ENCODE data around the gene CD8B. TPM values are rescaled to one million over a fixed set of nuclear protein-coding genes. Genes with fewer than 3 reads are reported as not detected.
"Not testable (repeated sequence)": the region's sequence is repeated elsewhere in the genome, so short reads cannot be mapped to it uniquely, and the experiment has no call there.

CD8B gene
- total and polyA plus RNA-seq, 2 of the 8 experiments (the other 6 are each of a cell fraction or from before 2014, with no cell fraction given), result 0.35 to 0.63 TPM

DNA sequence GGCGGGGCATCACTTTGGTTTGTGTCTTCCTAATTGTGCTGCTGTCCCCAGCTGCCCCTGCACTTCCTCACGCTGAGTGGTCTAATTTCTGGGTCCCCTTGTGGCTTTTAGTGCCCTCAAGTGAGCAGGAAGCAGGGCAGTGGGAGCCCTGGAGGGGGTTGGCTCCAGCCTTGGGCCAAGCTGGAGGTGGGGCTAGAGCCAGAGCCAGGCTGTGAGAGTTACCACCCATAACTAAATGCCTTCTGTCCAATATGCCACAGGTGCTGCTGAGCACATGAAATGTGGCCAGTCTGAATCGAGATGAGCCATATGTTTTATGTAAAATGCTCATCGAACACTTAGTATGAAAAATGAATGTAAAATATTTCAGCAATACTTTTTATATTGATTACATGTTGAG lies 5.2 kb downstream of the CD8B start:
- H3K56ac ChIP-seq (replicated peaks; ENCODE audit: insufficient read length, low read depth, low read length); H4K5ac ChIP-seq (ENCODE audit: insufficient read length, low read depth, low read length); POLR2A ChIA-PET (ENCODE audit: partially characterized antibody); H3K27me3 ChIP-seq (replicated peaks in 1 of 4; ENCODE audit: control insufficient read depth in 3 of 4, extremely low read depth in 1 of 4, insufficient read depth in 3 of 4, low read length in 3 of 4); H3K4me2 ChIP-seq (ENCODE audit: insufficient read depth in 1 of 2, low read depth in 2 of 2, low read length in 2 of 2); H2BK12ac ChIP-seq (ENCODE audit: low read depth, low read length); H4K8ac ChIP-seq (ENCODE audit: extremely low read depth, insufficient read depth, low read length); H3K4me3 ChIP-seq (ENCODE audit: extremely low read depth in 1 of 4, insufficient read depth in 2 of 4, low read depth in 3 of 4, low read length in 4 of 4); H2AK5ac ChIP-seq (ENCODE audit: low read depth, low read length); H3K4ac ChIP-seq (replicated peaks; ENCODE audit: insufficient read length, low read depth, low read length); H2BK20ac ChIP-seq (ENCODE audit: low read length); H2AFZ ChIP-seq (ENCODE audit: low read length); H2BK5ac ChIP-seq (ENCODE audit: low read depth, low read length); CTCF ChIA-PET (ENCODE audit: partially characterized antibody); H4K20me1 ChIP-seq (replicated peaks in 1 of 2; ENCODE audit: control insufficient read depth in 1 of 2, insufficient read depth in 2 of 2, low read length in 2 of 2); H3K23me2 ChIP-seq (ENCODE audit: low read depth, low read length); H3K14ac ChIP-seq (ENCODE audit: insufficient read length); H2BK120ac ChIP-seq (replicated peaks; ENCODE audit: low read depth, low read length); H3K4me1 ChIP-seq (replicated peaks in 1 of 4; ENCODE audit: control insufficient read depth in 3 of 4, insufficient read depth in 4 of 4, low read length in 3 of 4); H3K36me3 ChIP-seq (ENCODE audit: control insufficient read depth in 2 of 4, insufficient read depth in 4 of 4, low read length in 3 of 4); H3K9ac ChIP-seq (replicated peaks in 1 of 4; ENCODE audit: extremely low read depth in 1 of 4, low read depth in 3 of 4, low read length in 3 of 4); H3K9me3 ChIP-seq (ENCODE audit: insufficient read depth in 2 of 2, low read depth in 1 of 2, low read length in 1 of 2); H3K18ac ChIP-seq (ENCODE audit: extremely low read depth, low read length); FAIRE-seq; H3K23ac ChIP-seq (ENCODE audit: insufficient read length); H3K27ac ChIP-seq (ENCODE audit: low read depth, low read length); H4K91ac ChIP-seq (replicated peaks; ENCODE audit: insufficient read length, low read length); H3K79me2 ChIP-seq (ENCODE audit: control insufficient read depth in 1 of 2, insufficient read depth in 2 of 2, low read length in 2 of 2); H2BK15ac ChIP-seq (ENCODE audit: low read length); H3K79me1 ChIP-seq (ENCODE audit: low read depth, low read length); DNase-seq (ENCODE audit: low read depth in 1 of 2, low spot score in 2 of 2): not testable (repeated sequence)
- WGBS, 2 experiments (ENCODE audit: extremely low coverage in 1 of 2, insufficient coverage in 1 of 2, insufficient read length in 1 of 2, insufficient replicate concordance in 2 of 2, low coverage in 1 of 2, low lambda C conversion rate in 2 of 2, missing lambda C conversion rate in 1 of 2), result 68% methylated on average over 3 of the region's 4 CpGs; no CpG with 5 or more reads in 1 of the 2 experiments

DNA sequence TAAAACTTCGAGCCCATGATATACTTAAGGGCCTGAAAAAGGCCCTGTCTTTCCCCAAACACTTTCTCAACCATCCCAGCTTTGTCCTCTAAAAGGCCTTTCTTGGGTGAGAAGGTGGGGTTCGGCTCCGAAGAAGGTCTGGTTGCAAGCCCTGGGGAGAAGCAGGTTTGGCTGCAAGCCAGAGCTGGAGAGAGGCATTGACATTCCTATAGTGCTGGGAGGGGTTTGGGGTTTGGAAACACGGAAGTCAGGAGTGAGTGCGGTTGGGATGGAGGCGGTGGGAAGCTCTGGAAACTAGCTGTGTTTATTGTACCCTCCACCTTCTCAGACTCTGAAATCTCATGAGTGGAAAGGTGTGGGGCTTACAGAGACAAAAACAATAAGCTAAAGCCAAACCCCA lies 5.7 kb downstream of the CD8B start:
- H3K4me3 ChIP-seq (ENCODE audit: extremely low read depth in 1 of 4, insufficient read depth in 2 of 4, low read depth in 3 of 4, low read length in 4 of 4); H2BK12ac ChIP-seq (ENCODE audit: low read depth, low read length); H3K56ac ChIP-seq (replicated peaks; ENCODE audit: insufficient read length, low read depth, low read length); H2BK5ac ChIP-seq (ENCODE audit: low read depth, low read length); H3K23me2 ChIP-seq (ENCODE audit: low read depth, low read length); H3K4me2 ChIP-seq (ENCODE audit: insufficient read depth in 1 of 2, low read depth in 2 of 2, low read length in 2 of 2); H2AK5ac ChIP-seq (ENCODE audit: low read depth, low read length); H3K9me3 ChIP-seq (ENCODE audit: insufficient read depth in 2 of 2, low read depth in 1 of 2, low read length in 1 of 2); H3K4me1 ChIP-seq (replicated peaks in 1 of 4; ENCODE audit: control insufficient read depth in 3 of 4, insufficient read depth in 4 of 4, low read length in 3 of 4); H3K79me1 ChIP-seq (ENCODE audit: low read depth, low read length); H2BK20ac ChIP-seq (ENCODE audit: low read length); H2AFZ ChIP-seq (ENCODE audit: low read length); H4K20me1 ChIP-seq (replicated peaks in 1 of 2; ENCODE audit: control insufficient read depth in 1 of 2, insufficient read depth in 2 of 2, low read length in 2 of 2); H3K9ac ChIP-seq (replicated peaks in 1 of 4; ENCODE audit: extremely low read depth in 1 of 4, low read depth in 3 of 4, low read length in 3 of 4); H3K27ac ChIP-seq (ENCODE audit: low read depth, low read length); CTCF ChIA-PET (ENCODE audit: partially characterized antibody); POLR2A ChIA-PET (ENCODE audit: partially characterized antibody); H4K8ac ChIP-seq (ENCODE audit: extremely low read depth, insufficient read depth, low read length); H3K79me2 ChIP-seq (ENCODE audit: control insufficient read depth in 1 of 2, insufficient read depth in 2 of 2, low read length in 2 of 2); H3K23ac ChIP-seq (ENCODE audit: insufficient read length); H3K4ac ChIP-seq (replicated peaks; ENCODE audit: insufficient read length, low read depth, low read length); DNase-seq (ENCODE audit: low read depth in 1 of 2, low spot score in 2 of 2); H3K14ac ChIP-seq (ENCODE audit: insufficient read length); H3K36me3 ChIP-seq (ENCODE audit: control insufficient read depth in 2 of 4, insufficient read depth in 4 of 4, low read length in 3 of 4); FAIRE-seq; H3K18ac ChIP-seq (ENCODE audit: extremely low read depth, low read length); H4K5ac ChIP-seq (ENCODE audit: insufficient read length, low read depth, low read length); H2BK120ac ChIP-seq (replicated peaks; ENCODE audit: low read depth, low read length); H4K91ac ChIP-seq (replicated peaks; ENCODE audit: insufficient read length, low read length); H3K27me3 ChIP-seq (replicated peaks in 1 of 4; ENCODE audit: control insufficient read depth in 3 of 4, extremely low read depth in 1 of 4, insufficient read depth in 3 of 4, low read length in 3 of 4); H2BK15ac ChIP-seq (ENCODE audit: low read length): not testable (repeated sequence)
- WGBS, 2 experiments (ENCODE audit: extremely low coverage in 1 of 2, insufficient coverage in 1 of 2, insufficient read length in 1 of 2, insufficient replicate concordance in 2 of 2, low coverage in 1 of 2, low lambda C conversion rate in 2 of 2, missing lambda C conversion rate in 1 of 2), result 52% methylated on average over 6 of the region's 6 CpGs; no CpG with 5 or more reads in 1 of the 2 experiments

Data from H1 (cell line).